HG03442 (cell line): ENCODE results near the gene ITGA2B.
"Not testable (repeated sequence)": the region's sequence is repeated elsewhere in the genome, so short reads cannot be mapped to it uniquely, and the experiment has no call there.

Source experiments
- ATAC-seq: cut with Tn5 transposase; IDR thresholded peaks from one replicate; pipeline ENCODE4 v1.9.1; 2021; ENCODE audit warnings: mild to moderate bottlenecking, moderate library complexity; ENCODE audit not compliant: unreplicated experiment

ITGA2B gene

DNA sequence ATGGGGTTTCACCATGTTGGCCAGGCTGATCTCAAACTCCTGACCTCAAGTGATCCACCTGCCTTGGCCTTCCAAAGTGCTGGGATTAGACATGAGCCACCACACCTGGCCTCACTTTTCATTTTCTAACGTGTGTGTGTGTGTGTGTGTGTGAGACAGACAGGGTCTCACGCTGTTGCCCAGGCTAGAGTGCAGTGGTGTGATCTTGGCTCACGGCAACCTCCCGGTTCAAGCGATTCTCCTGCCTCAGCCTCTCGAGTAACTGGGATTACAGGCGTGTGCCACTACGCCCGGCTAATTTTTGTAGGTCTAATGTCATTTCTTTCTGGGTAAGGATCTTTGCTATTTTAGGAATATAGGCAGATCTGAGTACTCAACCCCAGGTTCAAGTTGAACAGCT lies 4.7 kb upstream of the ITGA2B start:
- not testable (repeated sequence) for ATAC-seq

DNA sequence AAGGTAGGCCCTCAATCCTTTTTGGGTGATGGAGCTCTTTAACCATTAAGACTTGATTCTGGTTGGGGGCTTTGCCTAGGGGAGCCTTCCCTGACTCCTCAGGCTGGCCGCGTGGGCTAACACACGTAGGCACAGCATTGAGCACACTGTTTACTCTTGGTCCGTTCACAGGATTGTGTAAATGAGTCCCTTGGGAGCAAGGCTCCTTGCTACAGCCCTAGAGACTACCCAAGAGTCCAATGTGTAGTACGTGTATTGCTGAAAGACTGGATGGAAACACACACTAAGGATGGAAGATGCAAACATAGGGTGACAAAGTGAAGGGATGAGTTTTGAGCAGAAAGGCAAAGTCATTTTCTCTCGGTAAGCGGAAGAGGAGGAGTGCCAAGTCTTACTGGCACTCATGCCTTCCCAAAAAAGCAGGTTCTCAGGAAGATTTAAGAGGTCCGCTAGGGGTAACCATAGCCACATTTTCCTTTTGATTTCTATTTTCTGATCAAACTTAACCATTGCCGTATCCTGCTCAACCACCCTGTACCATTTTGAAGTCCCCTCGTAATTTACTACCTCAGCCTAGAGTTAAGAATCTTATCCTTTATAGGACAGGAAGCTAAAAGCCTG lies 911 bp upstream of the ITGA2B start:
- ATAC-seq, result no peak

GRCh38 chr17:44389723-44390202 lies 314 bp upstream of the ITGA2B start:
- no peak for ATAC-seq

GRCh38 chr17:44387804-44388203 lies 1.6 kb downstream of the ITGA2B start:
- ATAC-seq, result no peak

GRCh38 chr17:44386182-44386525 lies 3.3 kb downstream of the ITGA2B start:
- no peak for ATAC-seq

GRCh38 chr17:44385287-44386181 lies 3.9 kb downstream of the ITGA2B start:
- ATAC-seq, result no peak

GRCh38 chr17:44384823-44385286 lies 4.6 kb downstream of the ITGA2B start:
- no peak for ATAC-seq

- no peak for ATAC-seq
These were observed 5.1 kb downstream of the ITGA2B start for GRCh38 chr17:44384281-44384822.

DNA sequence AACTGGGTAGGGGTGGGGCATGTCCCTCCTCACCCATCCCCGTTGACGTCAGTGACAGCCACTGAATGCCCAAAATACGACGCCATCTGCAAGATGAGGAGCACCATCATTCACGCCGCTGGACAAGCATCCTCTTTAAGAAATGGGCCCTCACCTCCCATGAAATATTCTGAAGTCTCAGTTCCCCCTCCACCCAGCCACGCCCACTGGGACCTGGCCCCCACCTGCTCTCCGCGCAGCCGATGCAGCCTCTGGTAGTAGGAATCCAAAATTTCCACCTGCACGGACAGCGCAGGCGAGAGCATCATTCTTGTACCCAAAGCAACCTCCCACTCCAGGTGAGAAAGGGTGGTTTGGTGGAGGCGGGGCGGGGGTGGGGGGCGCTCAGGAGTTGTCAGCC lies 5.6 kb downstream of the ITGA2B start:
- no peak for ATAC-seq

DNA sequence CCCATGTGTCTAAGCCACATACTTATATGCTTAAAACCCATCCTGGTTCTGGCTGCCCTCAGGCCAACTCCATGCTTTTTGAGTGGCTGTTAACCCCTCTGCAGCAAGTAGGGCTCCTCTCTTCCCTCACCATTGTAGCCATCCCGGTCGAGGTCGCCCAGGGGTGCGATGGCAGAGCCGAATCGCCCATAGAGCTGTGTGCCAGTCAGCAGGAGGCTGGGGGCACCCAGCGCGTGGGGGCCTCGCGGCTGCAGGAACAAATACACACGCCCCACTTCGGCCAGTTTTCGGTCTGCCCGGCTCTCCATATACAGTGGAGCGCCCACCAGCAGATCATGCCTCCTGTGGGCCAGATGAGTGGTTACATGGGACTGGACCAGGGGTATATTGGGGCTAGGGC lies 6.1 kb downstream of the ITGA2B start:
- no peak for ATAC-seq

DNA sequence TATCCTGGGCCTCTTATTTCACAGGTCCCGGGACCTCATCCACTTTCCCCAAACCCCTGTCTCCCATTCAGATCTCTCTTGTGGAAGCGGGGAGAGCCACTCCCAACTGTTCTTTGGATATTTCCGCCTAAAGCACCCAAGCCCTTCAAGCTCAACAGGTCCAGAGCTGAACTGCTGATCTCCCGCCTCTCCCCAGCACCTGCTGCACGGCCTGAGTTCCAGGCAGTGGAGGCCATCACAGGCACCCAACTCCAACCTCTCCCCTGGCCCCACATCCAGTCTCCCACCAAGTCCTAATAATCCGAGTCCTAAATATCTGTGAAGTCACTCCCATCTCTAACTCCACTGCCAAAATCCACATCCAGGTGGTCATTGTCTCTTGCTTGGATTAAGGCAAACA lies 6.5 kb downstream of the ITGA2B start:
- ATAC-seq, result no peak

GRCh38 chr17:44381810-44382305 lies 7.6 kb downstream of the ITGA2B start:
- no peak for ATAC-seq

- no peak for ATAC-seq
These were observed 8.7 kb downstream of the ITGA2B start for GRCh38 chr17:44380767-44381166.

DNA sequence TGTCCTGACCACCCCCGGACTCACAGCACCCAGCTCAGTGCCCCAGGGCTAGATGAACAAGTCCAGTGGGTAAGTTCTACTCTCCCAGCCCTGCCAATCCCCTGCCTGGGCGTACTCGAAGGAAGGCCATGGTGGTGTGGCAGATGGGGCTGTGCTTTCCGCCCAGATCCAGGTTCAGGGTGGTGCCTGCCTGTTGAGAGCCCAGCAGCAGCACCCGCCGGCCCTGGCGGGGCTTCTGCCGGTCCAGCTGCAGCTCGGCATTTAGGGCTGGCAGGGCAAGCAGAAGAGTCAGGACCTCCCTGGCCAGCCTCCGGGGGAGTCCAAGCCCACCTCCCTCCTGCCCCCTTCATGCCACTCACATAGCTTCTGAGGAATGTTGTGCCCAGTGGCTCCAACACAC lies 9.6 kb downstream of the ITGA2B start:
- ATAC-seq, result no peak

GRCh38 chr17:44378171-44378705 lies 11.2 kb downstream of the ITGA2B start:
- no peak for ATAC-seq

DNA sequence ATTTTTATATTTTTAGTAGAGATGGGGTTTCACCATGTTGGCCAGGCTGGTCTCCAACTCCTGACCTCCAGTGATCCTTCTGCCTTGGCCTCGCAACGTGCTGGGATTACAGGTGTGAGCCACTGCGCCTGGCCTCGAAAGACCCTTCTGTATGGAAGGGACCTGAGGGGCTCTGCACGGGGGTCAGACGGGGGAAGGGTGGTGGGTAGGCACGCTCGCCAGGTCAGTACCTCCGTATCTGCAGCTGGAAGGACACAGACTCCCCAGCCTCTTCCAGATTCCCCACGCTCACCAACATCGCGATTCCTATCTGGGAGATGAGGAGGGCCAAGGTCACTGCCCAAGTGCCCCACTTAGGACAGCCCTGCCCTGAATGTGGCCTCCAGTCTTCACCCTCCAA lies 12.7 kb downstream of the ITGA2B start:
- no peak for ATAC-seq

- no peak for ATAC-seq
These were observed 13.3 kb downstream of the ITGA2B start for GRCh38 chr17:44376124-44376523.

- no peak for ATAC-seq
These were observed 14.0 kb downstream of the ITGA2B start for GRCh38 chr17:44375196-44376017.

DNA sequence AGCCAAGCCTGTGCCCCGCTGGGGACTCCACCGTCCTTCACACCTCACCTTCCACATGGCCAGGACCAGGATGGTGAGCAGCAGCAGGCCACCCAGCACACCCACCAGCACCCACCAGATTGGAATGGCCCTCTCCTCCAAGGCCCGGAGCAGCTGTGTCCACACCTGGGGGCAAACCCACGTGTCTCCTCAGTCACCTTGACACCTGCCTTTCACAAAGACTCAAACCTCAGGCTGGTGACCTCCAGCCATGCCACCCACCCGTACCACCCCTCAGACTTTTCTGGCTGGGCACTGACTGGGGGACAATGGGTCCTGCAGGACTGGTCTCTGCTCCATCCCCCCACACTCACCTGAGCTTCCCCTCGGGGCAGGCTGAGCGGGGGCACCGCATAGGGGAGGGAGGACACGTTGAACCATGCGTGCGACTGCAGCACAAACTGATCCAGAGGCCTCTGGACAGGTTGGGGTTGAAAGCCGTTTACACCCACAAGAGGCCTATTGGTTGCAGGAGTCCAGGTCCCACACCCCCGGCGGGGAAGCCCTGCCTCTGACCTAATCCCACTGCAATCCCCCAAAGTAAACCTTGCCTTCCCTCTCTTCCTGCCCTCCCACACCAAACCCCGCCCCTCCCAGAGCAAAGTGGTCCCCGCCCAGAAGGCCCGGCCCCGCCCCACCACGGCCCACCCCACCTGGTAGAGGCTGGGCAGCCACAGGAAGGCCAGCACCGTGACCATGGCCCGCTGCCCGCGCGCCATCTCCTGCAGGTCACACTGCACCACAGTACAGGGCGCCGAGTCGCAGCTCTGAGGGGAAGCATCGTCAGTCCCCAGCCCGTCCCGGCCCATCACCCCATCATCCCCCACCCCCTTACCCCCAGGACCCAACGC lies 14.9 kb downstream of the ITGA2B start:
- ATAC-seq, result no peak

GRCh38 chr17:44372036-44372435 lies 17.4 kb downstream of the ITGA2B start:
- ATAC-seq, result no peak
